ENCODE results near the gene CLDN24.

CLDN24 gene

GRCh38 chr4:183272384-183272783 lies 49.8 kb downstream of the CLDN24 start:
- DNase-seq, result no peak
